COR-L47 (cell line): ENCODE measurements around the gene SYP.

Experiments
- DNase-seq: peaks from one replicate; lab custom pipeline; 2025; lab: John Stamatoyannopoulos, UW

The SYP gene

DNA sequence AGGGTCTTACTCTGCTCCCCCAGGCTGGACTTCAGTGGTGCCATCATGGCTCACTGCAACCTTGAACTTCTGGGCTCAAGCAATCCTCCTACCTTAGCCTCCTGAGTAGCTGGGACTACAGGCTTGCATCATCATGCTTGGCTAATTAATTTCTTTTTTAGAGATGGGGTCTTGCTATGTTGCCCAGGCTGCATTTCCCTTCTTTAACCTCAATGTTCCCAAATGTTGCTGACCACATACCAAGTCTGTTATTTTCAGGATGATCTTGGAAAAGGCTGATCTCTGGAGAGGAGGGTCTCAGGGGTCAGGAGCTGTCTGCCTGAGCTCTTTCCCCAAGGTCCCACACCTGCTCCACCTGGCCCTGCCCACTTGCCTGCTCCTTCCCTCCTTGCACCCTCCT, 20.1 kb upstream of the SYP start:
- no peak for DNase-seq

DNA sequence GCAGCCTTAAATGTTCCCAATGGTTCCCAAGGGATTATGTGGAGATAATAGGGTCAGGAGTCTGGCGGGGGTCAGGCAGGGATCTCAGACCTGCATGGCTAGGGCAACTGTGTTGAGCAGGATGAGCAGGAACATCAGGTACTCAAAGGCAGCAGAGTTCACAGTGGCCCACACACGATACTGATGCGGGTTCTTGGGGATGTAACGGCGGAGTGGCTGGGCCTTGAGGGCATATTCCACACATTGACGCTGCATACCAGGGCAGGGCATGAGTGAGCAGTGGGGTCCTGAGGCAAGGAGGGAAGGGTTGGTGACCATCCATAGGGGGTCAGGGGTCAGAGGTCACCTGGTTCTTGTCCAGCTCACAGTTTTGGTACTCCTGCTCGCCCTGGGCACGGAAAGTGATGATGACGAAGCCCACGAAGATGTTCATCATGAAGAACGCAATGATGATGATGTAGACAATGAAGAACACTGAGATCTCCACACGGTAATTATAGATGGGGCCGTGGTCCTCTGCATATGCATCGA, 15.1 kb upstream of the SYP start:
- DNase-seq, result no peak

DNA sequence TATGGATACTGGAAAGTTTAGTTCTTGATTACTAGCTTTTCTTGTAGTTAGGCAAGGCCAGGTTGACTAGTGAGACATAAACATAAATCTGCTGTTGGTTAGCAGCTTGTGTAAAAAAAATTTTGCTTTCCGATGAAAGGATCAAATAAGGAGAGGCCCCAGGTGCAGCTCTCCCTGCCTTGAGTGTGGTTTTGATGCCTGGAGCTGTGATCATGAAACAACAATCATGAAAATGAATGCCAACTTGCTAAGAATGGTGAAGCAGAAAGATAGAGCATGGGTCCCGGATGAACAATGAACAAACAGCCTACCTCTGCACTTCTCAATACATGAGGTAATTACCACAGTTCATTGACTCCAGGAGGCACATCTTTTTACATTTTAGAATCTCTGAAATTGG, 14.4 kb upstream of the SYP start:
- DNase-seq, result no peak

DNA sequence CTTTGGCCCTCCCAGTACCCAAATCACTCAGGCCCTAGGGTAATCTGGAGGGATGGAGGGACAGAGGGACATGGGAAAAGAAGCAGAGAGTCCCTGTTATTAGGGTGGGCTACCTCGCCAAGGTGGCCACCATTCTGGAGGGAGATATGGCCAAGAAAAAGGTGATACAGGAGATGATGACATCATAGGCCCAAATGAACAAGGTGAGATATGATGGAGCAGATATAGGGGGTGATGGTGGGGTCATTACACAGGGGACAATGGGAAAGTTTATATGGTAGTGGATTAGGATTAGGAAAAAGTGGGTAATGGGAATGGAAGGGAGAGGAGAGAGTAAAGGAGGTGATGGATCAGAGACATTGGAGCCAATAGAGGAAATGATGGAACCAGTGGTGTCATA, 12.9 kb upstream of the SYP start:
- DNase-seq, result no peak

DNA sequence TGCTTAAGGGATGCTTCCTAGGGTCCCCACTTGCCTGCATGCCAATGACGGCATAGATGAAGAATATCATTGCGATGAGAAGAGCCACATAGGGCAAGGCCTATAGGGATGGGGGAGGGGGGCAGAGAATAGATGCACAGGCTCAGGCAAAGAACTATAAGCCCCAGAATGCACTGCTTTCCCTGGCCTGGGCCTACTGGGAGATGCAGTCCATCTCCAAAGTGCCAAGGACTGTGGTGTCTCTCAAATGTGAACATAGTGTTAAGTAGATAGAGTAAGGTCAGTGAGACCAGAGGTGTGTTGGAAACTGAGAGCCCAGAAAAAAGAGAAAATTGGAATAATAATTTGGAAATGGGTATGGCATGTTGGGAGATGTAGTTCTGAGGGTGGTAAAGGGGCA, 12.2 kb upstream of the SYP start:
- DNase-seq, result no peak

DNA sequence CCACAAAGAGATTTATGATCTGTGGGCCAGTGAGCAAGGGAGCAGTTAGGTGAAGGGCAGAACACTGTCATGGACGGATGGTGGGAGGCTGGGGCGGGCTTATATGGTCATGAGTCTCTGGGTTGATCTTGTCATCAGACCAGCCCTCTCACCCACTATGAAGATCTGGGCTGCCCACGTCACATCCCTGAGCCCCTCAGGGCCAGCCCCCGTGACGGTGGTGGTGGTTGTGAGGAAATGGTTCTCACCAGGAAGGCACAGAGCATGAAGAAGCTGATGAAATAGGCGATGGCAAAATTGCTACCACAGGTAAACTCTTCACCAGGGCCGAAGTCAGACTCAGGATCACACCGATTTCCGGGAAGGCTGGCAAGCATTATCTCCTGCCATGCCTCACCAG, 11.1 kb upstream of the SYP start:
- DNase-seq, result no peak

DNA sequence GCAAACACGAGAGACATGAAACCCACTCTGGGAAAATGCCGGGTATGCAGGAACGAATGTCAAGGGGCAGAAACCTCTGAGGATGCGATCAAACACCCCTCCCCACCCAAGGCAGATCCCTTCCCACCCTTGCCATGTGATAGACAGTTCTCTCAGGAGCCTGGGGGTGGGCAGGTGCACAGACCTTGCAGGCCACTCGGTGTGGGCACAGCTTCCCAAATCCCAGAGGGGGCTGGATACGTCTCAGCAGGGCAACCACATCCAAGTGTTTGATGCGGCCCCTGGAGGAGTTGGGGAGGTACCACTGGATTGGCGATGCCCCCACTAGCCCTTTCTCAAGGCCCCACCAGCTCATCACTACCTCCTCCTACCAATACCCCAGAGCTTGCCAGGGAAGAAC, 10.4 kb upstream of the SYP start:
- no peak for DNase-seq

DNA sequence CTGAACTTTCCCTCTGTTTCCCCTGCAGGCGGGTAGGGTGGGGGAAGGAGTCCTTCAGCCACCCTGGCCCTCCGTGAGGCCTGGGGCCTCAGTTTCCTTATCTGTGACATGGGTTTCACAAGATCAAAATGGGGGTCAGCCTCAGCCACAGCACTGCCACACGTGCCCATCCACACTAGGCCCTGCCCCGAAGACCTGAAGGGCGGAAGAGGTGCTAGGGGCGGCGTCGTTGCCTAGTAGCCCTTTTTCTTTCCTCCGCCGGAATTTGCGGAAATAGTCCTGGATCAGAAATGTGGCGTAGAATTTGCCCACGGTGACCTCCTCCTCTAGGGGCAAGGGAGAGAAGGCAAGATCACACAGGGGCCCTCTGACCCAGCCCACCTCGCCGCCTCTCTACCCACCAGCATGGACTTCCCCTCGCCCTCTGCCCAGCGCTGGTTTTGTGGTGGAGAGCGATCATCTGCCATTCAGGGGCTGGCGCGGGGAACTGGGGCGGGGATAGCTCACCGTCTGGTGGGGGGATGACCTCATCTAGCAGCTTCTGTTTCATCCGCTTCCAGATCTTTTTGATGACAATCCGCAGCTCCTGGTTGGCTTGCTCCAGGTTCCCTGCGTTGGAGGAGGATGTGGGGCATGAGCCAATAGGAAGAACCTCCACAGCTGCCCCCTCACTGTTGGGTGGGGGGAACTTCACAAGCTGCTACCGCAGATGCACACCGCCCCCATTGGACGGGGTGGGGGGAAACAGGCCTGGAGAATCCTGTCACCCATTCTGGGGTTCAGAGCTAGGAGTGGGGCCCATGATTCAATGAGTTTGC, 9.7 kb upstream of the SYP start:
- DNase-seq, result peak; percentile 44

DNA sequence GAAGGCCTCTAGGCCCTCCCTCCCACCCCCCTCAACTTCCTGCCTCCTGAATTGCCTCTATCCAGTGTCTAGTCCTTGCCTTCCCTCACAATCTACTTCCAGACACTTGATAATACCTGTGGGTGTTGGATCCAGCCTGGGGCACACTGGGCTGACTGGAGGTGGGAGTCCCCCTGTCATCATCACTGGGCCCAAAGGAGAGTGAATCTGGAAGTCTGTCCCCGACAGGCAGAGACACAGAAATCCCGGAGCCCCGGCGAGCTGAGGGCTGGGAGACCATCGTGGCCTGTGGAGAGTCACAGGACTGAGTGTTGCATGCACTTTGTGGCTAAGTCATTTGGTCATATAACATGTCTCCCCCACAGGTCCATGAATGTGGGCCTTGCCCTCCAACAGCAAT, 8.4 kb upstream of the SYP start:
- no peak for DNase-seq

DNA sequence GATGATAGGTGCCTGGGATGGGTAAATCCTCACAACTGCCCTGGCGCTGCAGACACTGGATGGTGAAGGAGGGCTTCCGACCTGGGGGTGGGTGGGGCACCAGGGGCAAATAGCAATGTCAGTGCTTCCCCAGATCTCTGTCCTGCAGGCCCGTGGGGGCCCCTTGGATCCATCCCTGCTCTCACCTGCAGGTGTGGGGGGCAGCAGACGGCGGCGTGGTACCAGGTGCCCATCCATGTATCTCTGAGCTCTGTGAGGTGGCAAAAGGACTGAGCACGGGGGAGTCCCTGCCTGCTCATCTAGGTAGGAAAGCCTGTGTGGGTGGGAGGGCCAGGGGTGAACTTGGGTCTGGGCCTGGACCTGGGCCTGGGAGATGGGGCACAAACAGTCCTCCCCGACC, 6.5 kb upstream of the SYP start:
- DNase-seq, result no peak

DNA sequence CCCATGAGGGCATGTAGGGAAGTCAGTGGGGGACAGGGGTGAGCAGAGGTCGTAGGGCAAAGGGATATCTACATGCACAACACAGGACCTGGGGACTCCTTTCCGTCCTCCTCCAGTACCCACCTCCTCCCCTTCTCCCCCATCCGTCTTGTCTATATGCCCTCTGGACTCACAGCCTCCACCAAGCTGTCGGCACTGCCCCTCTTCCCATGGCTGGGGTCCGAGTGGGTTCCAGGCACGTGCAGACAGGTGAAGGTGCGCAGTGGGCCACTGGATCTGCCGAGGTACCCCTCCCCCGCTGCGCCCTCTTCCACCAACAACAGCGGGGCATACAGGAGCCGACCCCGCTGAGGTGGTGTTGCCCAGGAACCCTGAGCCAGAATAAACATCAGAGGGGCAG, 5.5 kb upstream of the SYP start:
- DNase-seq, result no peak

DNA sequence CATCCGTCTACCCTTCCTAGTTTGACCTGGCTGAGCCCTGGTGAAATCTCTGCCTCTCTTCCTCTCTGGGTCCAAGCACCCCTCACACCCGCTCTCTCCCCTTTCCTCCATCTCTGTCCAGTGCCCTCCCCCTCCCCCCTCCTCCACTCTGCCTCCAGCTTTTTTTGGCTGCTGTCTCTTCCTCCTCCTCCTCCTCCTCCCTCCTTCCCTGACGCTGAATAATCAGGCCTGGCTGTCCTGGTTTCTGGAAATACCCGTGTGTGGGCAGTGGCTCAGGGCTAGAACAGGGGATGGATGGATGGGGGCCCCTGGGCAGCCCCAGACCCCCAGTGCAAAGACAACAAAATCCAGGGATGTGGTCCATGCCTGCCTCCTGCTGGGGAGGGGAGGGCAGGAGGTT, 4.7 kb upstream of the SYP start:
- DNase-seq, result no peak

DNA sequence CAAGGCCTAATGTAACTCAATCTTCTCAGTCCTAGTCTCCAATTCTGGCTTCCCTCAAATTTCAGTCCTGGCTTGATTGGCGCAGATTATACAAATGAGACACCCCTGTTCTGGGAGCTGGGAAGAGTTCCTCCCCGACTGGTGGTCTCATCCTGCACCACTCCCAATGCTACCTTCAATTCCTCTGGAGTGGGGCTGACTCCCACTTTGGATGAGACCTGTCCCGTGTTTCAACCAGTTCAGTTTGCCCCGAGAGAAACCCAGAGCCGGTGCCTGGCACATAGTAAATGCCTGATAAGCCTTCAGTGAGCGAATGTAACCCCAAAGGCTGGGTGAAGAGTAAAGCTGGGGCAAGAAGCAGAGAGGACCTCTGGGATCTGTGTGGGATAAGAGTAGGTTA, 4.0 kb upstream of the SYP start:
- no peak for DNase-seq

DNA sequence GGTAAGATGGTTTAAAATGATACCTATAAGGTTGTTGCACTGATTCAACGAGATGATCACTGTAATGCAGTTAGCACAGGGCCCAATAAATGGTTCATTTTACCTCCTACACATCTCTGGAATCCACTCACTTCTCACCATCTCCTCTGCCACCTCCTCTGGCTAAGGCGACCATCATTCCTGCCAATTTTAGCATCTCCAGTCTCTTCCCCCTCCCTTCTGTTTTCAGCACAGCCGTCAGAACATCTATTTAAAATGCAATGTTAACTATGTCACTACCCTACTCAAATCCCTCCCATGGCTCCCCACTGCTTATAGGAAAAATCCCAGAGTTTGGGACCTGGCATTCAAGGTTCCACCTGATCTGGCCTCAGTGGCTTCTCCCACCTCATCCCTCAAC, 3.5 kb upstream of the SYP start:
- DNase-seq, result no peak

DNA sequence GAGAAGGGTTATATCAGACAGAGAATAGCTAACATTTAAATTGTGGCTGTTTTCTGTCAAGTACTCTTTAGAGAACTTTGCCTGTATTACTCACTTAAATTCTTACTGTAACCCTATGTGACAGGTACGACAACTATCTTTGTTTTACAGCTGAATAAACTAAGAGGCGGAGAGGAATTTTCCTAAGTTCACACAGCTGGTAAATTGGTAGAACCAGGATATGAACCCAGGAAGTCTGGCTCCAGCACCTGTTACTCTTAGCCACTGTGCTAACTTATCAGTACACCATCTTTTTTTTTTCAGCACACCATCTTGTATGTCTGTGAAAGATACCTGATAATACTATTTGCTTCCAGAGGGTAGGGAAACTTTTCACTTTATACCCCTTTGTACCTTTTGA, 2.0 kb upstream of the SYP start:
- DNase-seq, result no peak

DNA sequence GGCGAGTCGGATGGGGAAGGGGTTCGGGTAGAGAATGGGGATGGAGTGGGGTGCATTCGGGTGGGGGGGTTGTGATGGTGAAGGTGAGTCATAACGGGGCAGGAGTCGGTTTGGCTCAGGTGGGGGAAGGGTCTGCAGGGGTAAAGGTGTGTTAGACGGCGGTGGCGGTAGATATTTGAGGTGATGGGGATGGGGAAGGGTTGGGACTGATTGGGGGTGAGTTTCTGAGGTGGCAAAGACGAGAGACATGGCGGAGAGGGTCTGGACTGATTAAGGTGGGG, 738 bp downstream of the SYP start:
- DNase-seq, result no peak

DNA sequence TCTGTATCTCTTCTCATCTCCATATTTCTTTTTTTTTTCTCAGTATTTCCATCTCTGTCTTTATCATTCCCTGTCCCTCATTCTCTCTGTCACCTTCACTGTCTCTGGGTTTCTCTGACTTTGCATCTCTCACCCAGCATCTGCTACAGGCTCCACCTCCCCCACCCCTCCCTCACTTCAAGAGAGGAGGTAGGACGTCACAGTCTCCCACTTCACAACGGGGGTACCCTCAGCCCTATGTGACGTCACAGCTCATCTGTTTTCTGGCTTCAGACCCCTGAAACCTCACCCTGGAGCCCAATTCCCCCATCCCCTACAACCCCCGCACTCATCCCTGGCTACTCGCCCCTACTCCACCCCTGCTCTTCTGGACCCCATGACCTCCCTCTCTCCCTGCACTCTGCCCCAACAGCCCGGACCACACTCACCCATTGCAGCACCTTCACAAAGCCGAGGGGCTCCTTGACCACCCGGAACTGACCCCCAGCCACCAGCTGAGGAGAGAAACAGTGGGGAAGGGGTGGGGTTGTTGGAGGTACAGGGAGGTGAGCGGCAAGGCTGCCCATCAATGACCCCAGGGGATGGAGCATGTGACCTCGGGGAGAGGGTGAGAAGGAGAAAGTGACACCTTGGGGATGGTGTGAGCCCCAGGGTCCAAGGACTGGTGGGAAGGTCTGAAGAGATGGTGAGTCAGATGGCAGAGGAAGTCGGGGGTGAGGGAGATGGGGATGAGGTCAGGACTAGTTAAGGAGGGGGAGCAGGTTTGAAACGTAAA, 1.3 kb downstream of the SYP start:
- DNase-seq, result no peak

DNA sequence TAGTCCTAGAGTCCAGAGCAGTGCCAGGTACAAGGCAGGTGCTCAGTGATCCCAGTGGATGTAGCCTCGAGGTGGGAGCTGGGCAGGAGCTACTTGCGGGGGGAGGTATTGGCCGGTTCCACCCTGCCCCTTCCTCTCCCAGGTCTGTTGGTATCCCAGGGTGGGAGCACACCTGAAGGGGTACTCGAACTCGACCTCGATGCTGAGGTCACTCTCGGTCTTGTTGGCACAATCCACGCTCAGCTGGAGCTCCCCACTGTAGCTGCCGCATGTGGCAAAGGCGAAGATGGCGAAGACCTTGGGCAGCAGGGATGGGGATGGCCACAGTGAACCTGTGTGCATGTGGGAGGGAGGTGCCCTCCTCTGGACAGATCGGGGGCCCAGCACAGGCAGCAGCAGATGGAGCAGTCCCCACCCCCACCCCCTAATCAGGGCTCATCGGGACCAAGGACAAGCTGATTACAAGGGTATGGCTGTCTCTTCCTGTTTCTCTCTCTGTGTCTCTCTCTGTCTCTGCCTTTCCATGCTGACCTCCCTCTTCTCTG, 2.4 kb downstream of the SYP start:
- DNase-seq, result no peak

DNA sequence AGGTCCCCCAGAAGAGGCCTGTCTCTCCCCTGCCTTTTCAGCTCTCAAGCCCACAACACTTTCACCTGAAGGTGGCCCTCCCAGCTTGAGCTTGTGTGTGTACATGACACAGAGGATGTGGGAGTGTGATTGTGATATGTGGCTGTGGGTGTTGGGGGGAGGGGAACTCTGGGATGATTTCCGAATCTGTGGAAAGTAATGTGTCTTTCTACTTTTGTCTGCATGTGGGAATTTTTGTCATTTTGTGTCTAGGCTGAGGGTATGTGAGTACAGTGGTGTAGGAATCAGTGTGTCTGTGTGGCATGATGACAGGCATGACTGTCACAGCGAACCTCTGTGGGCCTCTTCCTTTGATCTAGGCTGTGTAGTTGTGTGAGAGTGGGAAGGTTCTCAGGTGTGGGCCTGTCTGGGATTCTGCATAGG, 6.4 kb downstream of the SYP start:
- no peak for DNase-seq

DNA sequence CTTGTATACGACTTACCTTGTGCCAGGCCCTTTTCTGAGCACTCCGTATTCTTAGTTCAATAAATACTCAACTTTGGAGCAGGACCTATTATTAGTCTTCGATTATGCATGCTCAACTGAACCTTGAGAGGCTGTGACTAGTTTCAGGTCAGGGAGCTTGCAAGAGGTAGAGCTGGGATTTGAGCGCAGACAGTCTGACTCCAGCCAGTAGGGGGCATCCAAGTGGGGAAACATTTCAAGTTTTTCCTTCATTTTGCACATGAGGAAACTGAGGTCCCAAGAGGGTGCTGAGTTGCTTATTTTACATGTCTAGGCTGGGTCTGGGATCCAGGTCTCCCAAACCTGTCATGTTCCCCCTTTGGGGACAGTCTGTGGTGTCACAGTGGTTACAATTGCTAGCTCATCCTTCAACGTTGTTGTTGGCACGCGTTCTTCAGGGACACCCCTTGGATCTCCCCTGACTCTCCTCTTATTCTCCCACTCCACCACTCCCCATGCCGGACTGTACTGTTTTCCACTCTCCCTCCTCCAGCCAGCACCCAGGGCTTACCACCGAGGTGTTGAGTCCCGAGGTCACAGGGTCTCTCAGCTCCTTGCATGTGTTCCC, 7.2 kb downstream of the SYP start:
- no peak for DNase-seq

DNA sequence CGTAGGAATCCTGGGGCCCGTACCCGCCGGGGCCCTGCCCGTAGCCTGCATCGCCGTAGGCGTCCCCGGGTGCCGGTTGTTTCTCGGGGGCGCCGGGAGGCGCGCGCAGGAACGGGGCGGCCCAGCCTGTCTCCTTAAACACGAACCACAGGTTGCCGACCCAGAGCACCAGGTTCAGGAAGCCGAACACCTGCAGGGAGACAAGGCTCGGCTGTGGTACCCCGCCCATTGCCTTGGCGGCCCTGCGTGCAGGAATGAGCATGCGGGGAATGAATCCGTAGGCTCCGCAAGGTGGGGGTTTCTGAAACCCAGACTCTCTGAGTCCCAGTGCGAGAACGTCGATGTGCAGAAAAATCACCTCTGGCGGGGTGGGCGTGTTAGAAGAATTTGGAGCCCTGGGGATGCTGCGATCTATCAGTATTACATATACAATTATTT, 8.4 kb downstream of the SYP start:
- DNase-seq, result no peak

DNA sequence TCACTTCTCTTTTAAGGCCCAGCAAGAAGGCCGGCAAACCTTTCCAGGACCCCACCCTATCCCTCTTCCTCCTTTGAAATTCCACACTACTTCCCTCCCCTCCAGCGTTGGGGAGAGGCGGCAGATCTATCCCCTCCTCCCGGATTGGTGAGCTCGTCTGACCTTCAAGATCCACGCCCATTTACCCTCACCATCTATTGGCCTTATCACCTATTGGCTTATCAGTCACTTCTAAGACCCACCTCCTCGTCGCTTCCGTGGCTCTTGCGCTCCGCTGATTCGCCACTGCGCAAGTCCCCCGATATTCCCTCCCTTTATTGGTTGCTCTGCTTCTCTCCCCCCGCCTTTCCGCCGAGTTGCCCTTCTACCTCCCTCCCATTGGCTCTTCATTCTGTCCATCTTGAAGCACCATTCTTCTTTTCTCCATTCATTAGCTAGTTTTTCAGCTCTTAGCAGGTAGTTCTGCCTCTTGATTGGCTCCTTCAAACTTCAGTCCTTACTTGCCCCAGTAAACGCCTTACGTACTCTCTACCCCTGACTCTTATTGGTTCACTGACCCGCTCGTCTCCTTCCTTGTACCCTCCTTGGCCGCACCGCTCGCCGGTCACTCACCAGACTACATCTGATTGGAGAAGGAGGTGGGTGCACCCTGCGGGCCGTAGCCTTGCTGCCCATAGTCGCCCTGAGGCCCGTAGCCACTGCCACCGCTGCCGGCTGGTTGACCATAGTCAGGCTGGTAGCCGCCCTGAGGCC, 9.0 kb downstream of the SYP start:
- peak; percentile 92 for DNase-seq
